Tibial artery (tissue), 4 donors: Measurements from ENCODE around the gene WDR81.

ENCODE experiments used
- DNase-seq, 2 donors: peaks; one replicate each; pipeline ENCODE4 v3.0.0-alpha.2; 2019
- H3K27ac ChIP-seq, 2 donors: fragments of 200-600 bp; sonication (generic) in 1 of 2; 1 replicate in 1 of 2; 2 replicates in 1 of 2; pipeline ENCODE4 v1.5.1; 2018 to 2019; ENCODE audit warnings: mild to moderate bottlenecking in 1 of 2
- H3K27me3 ChIP-seq, 2 donors: fragments of 200-600 bp; sonication (generic) in 1 of 2; one replicate each; pipeline versions ENCODE4 v1.5.1 to v1.6.0; 2016 to 2019
- H3K36me3 ChIP-seq, 3 donors: fragments of 200-600 bp; sonication (generic) in 2 of 3; one replicate each; pipeline ENCODE4 v1.5.1; 2016 to 2019; ENCODE audit warnings: mild to moderate bottlenecking in 2 of 3
- H3K4me1 ChIP-seq, 4 donors: fragments of 200-600 bp; sonication (generic) in 2 of 4; 1 replicate in 3 of 4; 2 replicates in 1 of 4; pipeline ENCODE4 v1.5.1; 2016 to 2019
- H3K4me3 ChIP-seq, 2 donors: fragments of 200-600 bp; sonication (generic) in 1 of 2; 1 replicate in 1 of 2; 2 replicates in 1 of 2; pipeline ENCODE4 v1.5.1; 2018 to 2019; ENCODE audit warnings: mild to moderate bottlenecking in 2 of 2
- H3K9me3 ChIP-seq, 3 donors: fragments of 200-600 bp; sonication (generic) in 1 of 3; one replicate each; pipeline ENCODE4 v1.5.1; 2016 to 2019
- intact Hi-C: fragments of 100-400 bp; cut with DNase I; formaldehyde crosslinking; loops from one replicate; pipeline ENCODE4 v1.15.0; 2023; ENCODE audit warnings: low total_unique reads
- TF ChIP-seq, protein P1 (sequence below), 2 experiments: fragments of 200-600 bp in 1 of 2; fragments of 450-650 bp in 1 of 2; IDR thresholded peaks; one replicate each; pipeline ENCODE4 v1.5.1; 2017 to 2019; ENCODE audit warnings: antibody characterized with exemption in 2 of 2, mild to moderate bottlenecking in 1 of 2, moderate library complexity in 1 of 2

The WDR81 gene

GRCh38 chr17:1773696-1774181 lies 49.2 kb downstream of the WDR81 start:
- peak overlapping the region in 1 of 2 donors; percentile 42 for H3K27ac ChIP-seq
- H3K4me3 ChIP-seq, result no peak overlapping the region
- TF ChIP-seq, protein P1, sequence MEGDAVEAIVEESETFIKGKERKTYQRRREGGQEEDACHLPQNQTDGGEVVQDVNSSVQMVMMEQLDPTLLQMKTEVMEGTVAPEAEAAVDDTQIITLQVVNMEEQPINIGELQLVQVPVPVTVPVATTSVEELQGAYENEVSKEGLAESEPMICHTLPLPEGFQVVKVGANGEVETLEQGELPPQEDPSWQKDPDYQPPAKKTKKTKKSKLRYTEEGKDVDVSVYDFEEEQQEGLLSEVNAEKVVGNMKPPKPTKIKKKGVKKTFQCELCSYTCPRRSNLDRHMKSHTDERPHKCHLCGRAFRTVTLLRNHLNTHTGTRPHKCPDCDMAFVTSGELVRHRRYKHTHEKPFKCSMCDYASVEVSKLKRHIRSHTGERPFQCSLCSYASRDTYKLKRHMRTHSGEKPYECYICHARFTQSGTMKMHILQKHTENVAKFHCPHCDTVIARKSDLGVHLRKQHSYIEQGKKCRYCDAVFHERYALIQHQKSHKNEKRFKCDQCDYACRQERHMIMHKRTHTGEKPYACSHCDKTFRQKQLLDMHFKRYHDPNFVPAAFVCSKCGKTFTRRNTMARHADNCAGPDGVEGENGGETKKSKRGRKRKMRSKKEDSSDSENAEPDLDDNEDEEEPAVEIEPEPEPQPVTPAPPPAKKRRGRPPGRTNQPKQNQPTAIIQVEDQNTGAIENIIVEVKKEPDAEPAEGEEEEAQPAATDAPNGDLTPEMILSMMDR (IDR thresholded peaks at IDR 0.05), result no peak
- intact Hi-C loops, result no loop called here
- H3K27me3 ChIP-seq, result peaks cover 0 to 6% of the 10 kb centered on the region in 2 donors
- H3K4me1 ChIP-seq, result peaks cover 0 to 24% (median 9%) of the 10 kb centered on the region in 4 donors
- no peaks in the 10 kb centered on the region for H3K9me3 ChIP-seq
- peaks cover 0 to 32% (median 23%) of the 10 kb centered on the region in 3 donors for H3K36me3 ChIP-seq
- DNase-seq, result no peak

GRCh38 chr17:1774390-1775176 lies 50.1 kb downstream of the WDR81 start:
- intact Hi-C loops, result no loop called here
- TF ChIP-seq, protein P1 (IDR thresholded peaks at IDR 0.05), result no peak
- Histone ChIP-seq H3K4me3 (no peak overlapping the region), H3K27ac (peak overlapping the region in 1 of 2 donors; percentile 42), H3K4me1 (peaks cover 0 to 32% (median 15%) of the 10 kb centered on the region in 4 donors), H3K36me3 (peaks cover 0 to 32% (median 23%) of the 10 kb centered on the region in 3 donors), H3K27me3 (peaks cover 0 to under 1% of the 10 kb centered on the region in 2 donors), H3K9me3 (no peaks in the 10 kb centered on the region)
- DNase-seq, result no peak

GRCh38 chr17:1776328-1776727 lies 51.8 kb downstream of the WDR81 start:
- Histone ChIP-seq H3K36me3 (peaks cover 0 to 32% (median 23%) of the 10 kb centered on the region in 3 donors), H3K9me3 (no peaks in the 10 kb centered on the region), H3K27ac (no peak overlapping the region), H3K27me3 (no peaks in the 10 kb centered on the region), H3K4me1 (peaks cover 0 to 50% (median 32%) of the 10 kb centered on the region in 4 donors), H3K4me3 (no peak overlapping the region)
- TF ChIP-seq, protein P1 (IDR thresholded peaks at IDR 0.05), result no peak
- intact Hi-C loops, result no loop called here
- no peak for DNase-seq

GRCh38 chr17:1776857-1777256 lies 52.4 kb downstream of the WDR81 start:
- H3K4me1 ChIP-seq, result peaks cover 0 to 55% (median 38%) of the 10 kb centered on the region in 4 donors
- H3K27me3 ChIP-seq, result no peaks in the 10 kb centered on the region
- DNase-seq, result no peak
- TF ChIP-seq, protein P1 (IDR thresholded peaks at IDR 0.05), result no peak
- no peak overlapping the region for H3K27ac ChIP-seq
- H3K36me3 ChIP-seq, result peaks cover 0 to 32% (median 23%) of the 10 kb centered on the region in 3 donors
- H3K4me3 ChIP-seq, result no peak overlapping the region
- H3K9me3 ChIP-seq, result no peaks in the 10 kb centered on the region
- intact Hi-C loops, result no loop called here

DNA sequence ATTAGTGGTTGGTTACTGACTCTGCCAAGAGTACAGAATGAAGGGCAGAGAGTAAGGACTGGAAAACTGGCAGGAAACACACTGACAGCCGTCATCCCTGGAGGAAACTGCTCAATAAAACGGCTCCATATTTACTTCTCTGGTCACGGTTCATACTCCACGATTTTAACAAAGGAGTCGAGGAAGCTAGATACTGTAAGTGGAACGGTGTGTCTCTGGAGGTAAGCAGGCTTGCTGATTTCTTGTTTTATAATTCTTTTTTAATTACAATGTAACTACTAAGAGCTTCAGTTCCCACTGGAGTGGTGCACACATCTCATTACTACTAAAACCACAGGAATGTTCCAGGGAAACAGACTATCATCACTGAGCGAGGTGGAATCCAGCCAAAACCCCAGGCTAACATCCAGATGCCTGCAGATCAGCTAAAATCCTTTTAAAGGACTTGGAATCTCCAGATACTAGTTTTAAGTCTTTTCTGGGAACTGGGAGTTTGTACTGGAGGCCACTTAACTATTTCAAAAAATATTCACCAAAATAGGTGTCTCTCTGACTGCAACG lies 55.1 kb downstream of the WDR81 start:
- Histone ChIP-seq H3K27me3 (no peaks in the 10 kb centered on the region), H3K36me3 (peaks cover 0 to 32% (median 23%) of the 10 kb centered on the region in 3 donors), H3K27ac (peak overlapping the region; percentile 95 to 99), H3K9me3 (no peaks in the 10 kb centered on the region), H3K4me1 (peaks cover 0 to 63% (median 51%) of the 10 kb centered on the region in 4 donors), H3K4me3 (peak overlapping the region; percentile 3 to 7)
- intact Hi-C loops, result loop anchor here (2.0 kb wide), 1 partner anchor 55 kb away; the partner anchor contains the start of gene WDR81
- TF ChIP-seq, protein P1 (IDR thresholded peaks at IDR 0.05), result no peak
- peak; percentile 88 to 90 for DNase-seq
